ENCODE results near the gene LNX2.

Gene LNX2

GRCh38 chr13:27497563-27498230 is 122.6 kb downstream of the LNX2 start:
- no peak for DNase-seq

GRCh38 chr13:27496536-27497273 is 123.6 kb downstream of the LNX2 start:
- no peak for DNase-seq

GRCh38 chr13:27496006-27496405 is 124.3 kb downstream of the LNX2 start:
- no peak for DNase-seq

Measured in suppressor macrophage treated with lipopolysaccharide for 4 hours (primary cell).